Liver (tissue), 9 donors: ENCODE measurements around the gene PFKFB3. TPM values are rescaled to one million over a fixed set of nuclear protein-coding genes. Genes with fewer than 3 reads are reported as not detected.

Experiments
- DNase-seq: peaks from one replicate; pipeline ENCODE4 v3.0.0-alpha.2; 2017; ENCODE audit warnings: low spot score
- H3K27ac ChIP-seq, 2 donors: one replicate each; pipeline ENCODE4 v1.7.0; 2013; ENCODE audit warnings: inconsistent platforms in 2 of 2, low read length in 2 of 2, control low read depth in 1 of 2, low read depth in 1 of 2, mild to moderate bottlenecking in 1 of 2
- H3K27me3 ChIP-seq, 4 donors: one replicate each; pipeline versions ENCODE4 v1.6.1 to v1.7.0; 2013; ENCODE audit warnings: low read length in 3 of 4, inconsistent platforms in 1 of 4, mild to moderate bottlenecking in 1 of 4, moderate library complexity in 1 of 4; ENCODE audit not compliant: control insufficient read depth in 4 of 4, insufficient read depth in 4 of 4
- H3K36me3 ChIP-seq, 4 donors: one replicate each; pipeline versions ENCODE4 v1.6.1 to v1.7.0; 2013; ENCODE audit warnings: low read length in 3 of 4, mild to moderate bottlenecking in 3 of 4, low read depth in 1 of 4, moderate library complexity in 1 of 4; ENCODE audit not compliant: control insufficient read depth in 4 of 4, insufficient read depth in 3 of 4
- H3K4me1 ChIP-seq, 4 donors: one replicate each; pipeline versions ENCODE4 v1.6.1 to v1.7.0; 2013; ENCODE audit warnings: low read length in 3 of 4, mild to moderate bottlenecking in 3 of 4, moderate library complexity in 1 of 4; ENCODE audit not compliant: control insufficient read depth in 4 of 4, insufficient read depth in 4 of 4
- H3K4me3 ChIP-seq, 3 donors: one replicate each; pipeline versions ENCODE4 v1.6.1 to v1.7.0; 2013; ENCODE audit warnings: low read length in 3 of 3, control low read depth in 1 of 3, low read depth in 1 of 3, mild to moderate bottlenecking in 1 of 3
- H3K9ac ChIP-seq, 2 donors: one replicate each; pipeline ENCODE4 v1.7.0; 2013; ENCODE audit warnings: low read length in 2 of 2, mild to moderate bottlenecking in 2 of 2, moderate library complexity in 2 of 2, control low read depth in 1 of 2, low read depth in 1 of 2
- H3K9me3 ChIP-seq, 4 donors: one replicate each; pipeline versions ENCODE4 v1.6.1 to v1.7.0; 2013; ENCODE audit warnings: low read length in 3 of 4; ENCODE audit not compliant: control insufficient read depth in 4 of 4
- ATF3 ChIP-seq: IDR thresholded peaks from 2 replicates; pipeline ENCODE4 v1.6.1; 2016; ENCODE audit warnings: antibody characterized with exemption
- CTCF ChIP-seq: fragments of 150-350 bp; IDR thresholded peaks from 2 replicates; pipeline ENCODE4 v1.5.1; 2017; ENCODE audit warnings: improper control_type of control experiment, low read depth, low read length; ENCODE audit not compliant: missing input control
- EGR1 ChIP-seq, 2 donors: IDR thresholded peaks; 2 replicates each; pipeline ENCODE4 v1.6.1; 2016 to 2018; ENCODE audit warnings: antibody characterized with exemption in 2 of 2, low read depth in 2 of 2
- FOXA1 ChIP-seq: IDR thresholded peaks from 2 replicates; pipeline ENCODE4 v1.6.1; 2016; ENCODE audit warnings: antibody characterized with exemption
- FOXA2 ChIP-seq: IDR thresholded peaks from 2 replicates; pipeline ENCODE4 v1.6.1; 2016; ENCODE audit warnings: antibody characterized with exemption
- GABPA ChIP-seq, 2 donors: IDR thresholded peaks in 1 of 2; conservative IDR thresholded peaks in 1 of 2; 2 replicates each; pipeline ENCODE4 v1.6.1; 2016; ENCODE audit warnings: antibody characterized with exemption in 2 of 2, mild to moderate bottlenecking in 1 of 2, moderate library complexity in 1 of 2
- HNF4A ChIP-seq, 2 donors: conservative IDR thresholded peaks; 2 replicates each; pipeline ENCODE4 v1.6.1; 2016; ENCODE audit warnings: antibody characterized with exemption in 2 of 2, mild to moderate bottlenecking in 2 of 2
- HNF4G ChIP-seq: IDR thresholded peaks from 2 replicates; pipeline ENCODE4 v1.6.1; 2016; ENCODE audit warnings: antibody characterized with exemption
- JUND ChIP-seq, 2 donors: IDR thresholded peaks; 2 replicates each; pipeline ENCODE4 v1.6.1; 2016; ENCODE audit warnings: antibody characterized with exemption in 2 of 2
- MAX ChIP-seq: IDR thresholded peaks from 2 replicates; pipeline ENCODE4 v1.6.1; 2016; ENCODE audit warnings: antibody characterized with exemption
- NR2F2 ChIP-seq: IDR thresholded peaks from 2 replicates; pipeline ENCODE4 v1.6.1; 2016; ENCODE audit warnings: antibody characterized with exemption
- RAD21 ChIP-seq, 2 donors: IDR thresholded peaks; 2 replicates each; pipeline ENCODE4 v1.6.1; 2016; ENCODE audit warnings: antibody characterized with exemption in 2 of 2, mild to moderate bottlenecking in 2 of 2
- RXRA ChIP-seq, 2 donors: IDR thresholded peaks; 2 replicates each; pipeline ENCODE4 v1.6.1; 2017 to 2018; ENCODE audit warnings: antibody characterized with exemption in 2 of 2, mild to moderate bottlenecking in 1 of 2
- SP1 ChIP-seq: IDR thresholded peaks from 2 replicates; pipeline ENCODE4 v1.6.1; 2018; ENCODE audit warnings: antibody characterized with exemption, mild to moderate bottlenecking
- TAF1 ChIP-seq: conservative IDR thresholded peaks from 2 replicates; pipeline ENCODE4 v1.6.1; 2016; ENCODE audit warnings: antibody characterized with exemption, mild to moderate bottlenecking
- YY1 ChIP-seq: IDR thresholded peaks from 2 replicates; pipeline ENCODE4 v1.6.1; 2016; ENCODE audit warnings: antibody characterized with exemption, mild to moderate bottlenecking
- WGBS: extraction: QIAGEN DNeasy Blood & Tissue Kit; methylation state at CpG from one replicate; pipeline ENCODE4 v1.1.7; 2013; 5-methylcytosine and 5-hydroxymethylcytosine counted together
- polyA plus RNA-seq, 2 donors: library from polyadenylated mRNA; stranded (reverse) in 1 of 2; unstranded in 1 of 2; fragments of 200-250 nt in 1 of 2; fragments of >200 nt in 1 of 2; fragmentation: Nextera tagmentation in 1 of 2; extraction: Ambion mirVana in 1 of 2; gene quantifications; one replicate each; pipeline versions ENCODE4 v1.2.1 to v1.2.3, GENCODE V29; 2013 to 2015
- total RNA-seq, 2 donors: library from RNA; depleted of rRNA; stranded (reverse); fragments of >200 nt; gene quantifications; one replicate each; pipeline ENCODE4 v1.2.3, GENCODE V29; 2014
- TF ChIP-seq, protein P1 (sequence below): IDR thresholded peaks from 2 replicates; pipeline ENCODE4 v1.6.1; 2016; ENCODE audit warnings: antibody characterized with exemption, mild to moderate bottlenecking
- TF ChIP-seq, protein P2 (sequence below): IDR thresholded peaks from 2 replicates; pipeline ENCODE4 v1.6.1; 2016; ENCODE audit warnings: antibody characterized with exemption
- donor health status: healthy.
- donor health status: healthy.
- donor health status: healthy.
- donor health status: healthy.
- donor health status: healthy.

The PFKFB3 gene
- total and polyA plus RNA-seq, 4 donors, result 1.6 to 9.1 (median 5.8) TPM

GRCh38 chr10:6212806-6213205, 10.1 kb downstream of the PFKFB3 start:
- Histone ChIP-seq H3K27ac (no peak overlapping the region), H3K4me1 (peaks cover 0 to 5% (median 2%) of the 10 kb centered on the region in 4 donors), H3K36me3 (peaks cover 9 to 33% (median 16%) of the 10 kb centered on the region in 4 donors), H3K4me3 (no peak overlapping the region), H3K9me3 (no peaks in the 10 kb centered on the region), H3K27me3 (no peaks in the 10 kb centered on the region), H3K9ac (no peak overlapping the region)
- no peak for TF ChIP-seq FOXA2
- no peak for TF ChIP-seq YY1
- no peak for TF ChIP-seq HNF4A (conservative IDR thresholded peaks at IDR 0.05)
- no peak for TF ChIP-seq MAX
- no peak for TF ChIP-seq NR2F2
- no peak for TF ChIP-seq RXRA (IDR thresholded peaks at IDR 0.05)
- TF ChIP-seq HNF4G, result no peak
- TF ChIP-seq SP1, result no peak
- no peak for TF ChIP-seq FOXA1
- TF ChIP-seq, protein P1, sequence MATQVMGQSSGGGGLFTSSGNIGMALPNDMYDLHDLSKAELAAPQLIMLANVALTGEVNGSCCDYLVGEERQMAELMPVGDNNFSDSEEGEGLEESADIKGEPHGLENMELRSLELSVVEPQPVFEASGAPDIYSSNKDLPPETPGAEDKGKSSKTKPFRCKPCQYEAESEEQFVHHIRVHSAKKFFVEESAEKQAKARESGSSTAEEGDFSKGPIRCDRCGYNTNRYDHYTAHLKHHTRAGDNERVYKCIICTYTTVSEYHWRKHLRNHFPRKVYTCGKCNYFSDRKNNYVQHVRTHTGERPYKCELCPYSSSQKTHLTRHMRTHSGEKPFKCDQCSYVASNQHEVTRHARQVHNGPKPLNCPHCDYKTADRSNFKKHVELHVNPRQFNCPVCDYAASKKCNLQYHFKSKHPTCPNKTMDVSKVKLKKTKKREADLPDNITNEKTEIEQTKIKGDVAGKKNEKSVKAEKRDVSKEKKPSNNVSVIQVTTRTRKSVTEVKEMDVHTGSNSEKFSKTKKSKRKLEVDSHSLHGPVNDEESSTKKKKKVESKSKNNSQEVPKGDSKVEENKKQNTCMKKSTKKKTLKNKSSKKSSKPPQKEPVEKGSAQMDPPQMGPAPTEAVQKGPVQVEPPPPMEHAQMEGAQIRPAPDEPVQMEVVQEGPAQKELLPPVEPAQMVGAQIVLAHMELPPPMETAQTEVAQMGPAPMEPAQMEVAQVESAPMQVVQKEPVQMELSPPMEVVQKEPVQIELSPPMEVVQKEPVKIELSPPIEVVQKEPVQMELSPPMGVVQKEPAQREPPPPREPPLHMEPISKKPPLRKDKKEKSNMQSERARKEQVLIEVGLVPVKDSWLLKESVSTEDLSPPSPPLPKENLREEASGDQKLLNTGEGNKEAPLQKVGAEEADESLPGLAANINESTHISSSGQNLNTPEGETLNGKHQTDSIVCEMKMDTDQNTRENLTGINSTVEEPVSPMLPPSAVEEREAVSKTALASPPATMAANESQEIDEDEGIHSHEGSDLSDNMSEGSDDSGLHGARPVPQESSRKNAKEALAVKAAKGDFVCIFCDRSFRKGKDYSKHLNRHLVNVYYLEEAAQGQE, result no peak
- no peak for TF ChIP-seq ATF3
- TF ChIP-seq CTCF, result no peak
- TF ChIP-seq RAD21 (IDR thresholded peaks at IDR 0.05), result no peak
- TF ChIP-seq, protein P2, sequence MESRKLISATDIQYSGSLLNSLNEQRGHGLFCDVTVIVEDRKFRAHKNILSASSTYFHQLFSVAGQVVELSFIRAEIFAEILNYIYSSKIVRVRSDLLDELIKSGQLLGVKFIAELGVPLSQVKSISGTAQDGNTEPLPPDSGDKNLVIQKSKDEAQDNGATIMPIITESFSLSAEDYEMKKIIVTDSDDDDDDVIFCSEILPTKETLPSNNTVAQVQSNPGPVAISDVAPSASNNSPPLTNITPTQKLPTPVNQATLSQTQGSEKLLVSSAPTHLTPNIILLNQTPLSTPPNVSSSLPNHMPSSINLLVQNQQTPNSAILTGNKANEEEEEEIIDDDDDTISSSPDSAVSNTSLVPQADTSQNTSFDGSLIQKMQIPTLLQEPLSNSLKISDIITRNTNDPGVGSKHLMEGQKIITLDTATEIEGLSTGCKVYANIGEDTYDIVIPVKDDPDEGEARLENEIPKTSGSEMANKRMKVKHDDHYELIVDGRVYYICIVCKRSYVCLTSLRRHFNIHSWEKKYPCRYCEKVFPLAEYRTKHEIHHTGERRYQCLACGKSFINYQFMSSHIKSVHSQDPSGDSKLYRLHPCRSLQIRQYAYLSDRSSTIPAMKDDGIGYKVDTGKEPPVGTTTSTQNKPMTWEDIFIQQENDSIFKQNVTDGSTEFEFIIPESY, result no peak
- no peak for TF ChIP-seq EGR1 (IDR thresholded peaks at IDR 0.05; ENCODE audit: low read depth in 2 of 2)
- TF ChIP-seq TAF1, result no peak
- no peak for TF ChIP-seq GABPA (IDR thresholded peaks at IDR 0.05 in 1 of 2, conservative IDR thresholded peaks at IDR 0.05 in 1 of 2)
- TF ChIP-seq JUND (IDR thresholded peaks at IDR 0.05), result no peak
- 95% methylated on average over 3 of the region's 3 CpGs for WGBS
- no peak for DNase-seq
